ENCODE measurements around the gene DSCAM.

The DSCAM gene

GRCh38 chr21:40553781-40554180, 293.2 kb downstream of the DSCAM start:
- DNase-seq (ENCODE audit: low spot score), result no peak

GRCh38 chr21:40547906-40548513, 298.9 kb downstream of the DSCAM start:
- no peak for DNase-seq (ENCODE audit: low spot score)

GRCh38 chr21:40546647-40547046, 300.3 kb downstream of the DSCAM start:
- DNase-seq (ENCODE audit: low spot score), result no peak

DNA sequence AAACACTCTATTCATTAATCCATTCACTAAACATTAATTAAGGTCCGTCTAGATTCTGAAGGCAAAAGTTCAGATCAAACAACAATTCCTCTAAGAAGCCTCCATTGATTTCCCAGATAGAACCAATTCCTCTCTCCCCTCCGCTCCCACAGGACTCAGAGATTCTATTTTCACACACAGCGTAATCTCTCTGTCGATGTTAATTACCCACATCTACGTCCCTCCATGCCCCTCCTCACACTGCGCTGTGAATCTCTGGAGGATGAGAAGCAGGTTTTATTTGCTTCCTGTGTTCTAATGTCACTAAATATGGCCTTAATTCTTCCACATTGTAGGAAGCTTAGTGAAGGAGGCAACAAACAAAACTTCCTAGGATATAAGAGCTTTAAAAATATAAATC, 306.7 kb downstream of the DSCAM start:
- DNase-seq (ENCODE audit: low spot score), result no peak

DNA sequence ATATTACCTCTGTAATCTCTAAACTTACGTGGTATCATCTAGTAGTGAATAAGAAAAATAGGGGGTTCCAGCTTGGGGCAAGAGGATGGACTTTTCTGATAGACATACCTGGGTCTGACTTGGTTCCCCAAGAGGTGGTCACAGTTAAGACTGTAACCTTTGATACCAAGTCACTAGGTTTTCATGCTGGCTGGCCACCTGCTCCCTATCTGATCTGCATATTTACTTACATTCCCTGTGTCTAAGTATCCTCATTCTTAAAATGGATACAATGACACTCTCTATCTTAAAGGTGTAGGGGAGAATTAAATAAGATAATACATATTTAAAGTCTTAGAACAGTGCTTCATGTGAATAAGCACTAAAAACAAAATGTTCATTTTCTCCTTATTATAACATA, 312.1 kb downstream of the DSCAM start:
- DNase-seq (ENCODE audit: low spot score), result no peak

- DNase-seq (ENCODE audit: low spot score), result no peak
Observed at GRCh38 chr21:40531431-40532110, 315.4 kb downstream of the DSCAM start.

DNA sequence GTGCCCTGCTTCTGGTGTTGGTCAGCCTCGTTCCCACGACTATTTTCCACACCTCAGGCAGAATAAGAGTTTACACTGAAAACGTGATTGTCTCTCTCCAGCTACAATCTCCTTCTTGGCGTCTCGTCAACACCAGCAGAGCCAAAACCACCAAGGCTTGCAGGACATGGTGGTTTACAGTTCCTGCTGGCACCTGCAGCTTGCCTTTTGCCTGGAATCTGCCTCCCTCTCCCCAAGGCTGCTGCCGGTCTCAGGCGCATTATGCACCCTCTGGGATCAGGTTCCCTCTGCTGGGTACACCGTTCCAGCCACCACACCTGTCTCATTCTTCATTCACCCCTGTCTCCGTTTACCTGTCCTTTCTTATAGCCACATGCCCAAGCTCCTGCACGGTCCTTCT, 315.9 kb downstream of the DSCAM start:
- DNase-seq (ENCODE audit: low spot score), result no peak

DNA sequence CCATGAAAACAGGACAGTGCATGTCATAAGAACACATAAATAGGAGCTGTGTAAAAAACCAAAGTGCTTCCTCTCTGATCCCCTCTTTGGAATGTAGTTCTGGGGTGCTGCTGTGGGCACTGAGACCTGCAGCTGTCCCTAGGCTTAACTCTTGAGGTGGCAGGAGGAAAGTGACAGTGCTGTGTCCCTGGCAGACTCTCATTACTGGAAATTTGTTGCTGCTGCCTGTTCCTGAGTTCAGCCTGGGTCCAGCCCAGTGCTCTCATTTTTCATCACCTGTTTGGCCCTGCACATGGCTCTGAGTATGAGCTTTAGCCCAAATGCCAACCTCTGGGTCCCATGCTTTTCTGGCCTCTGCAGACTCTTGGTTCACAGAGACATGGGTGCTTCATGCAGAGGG, 329.3 kb downstream of the DSCAM start:
- no peak for DNase-seq (ENCODE audit: low spot score)

DNA sequence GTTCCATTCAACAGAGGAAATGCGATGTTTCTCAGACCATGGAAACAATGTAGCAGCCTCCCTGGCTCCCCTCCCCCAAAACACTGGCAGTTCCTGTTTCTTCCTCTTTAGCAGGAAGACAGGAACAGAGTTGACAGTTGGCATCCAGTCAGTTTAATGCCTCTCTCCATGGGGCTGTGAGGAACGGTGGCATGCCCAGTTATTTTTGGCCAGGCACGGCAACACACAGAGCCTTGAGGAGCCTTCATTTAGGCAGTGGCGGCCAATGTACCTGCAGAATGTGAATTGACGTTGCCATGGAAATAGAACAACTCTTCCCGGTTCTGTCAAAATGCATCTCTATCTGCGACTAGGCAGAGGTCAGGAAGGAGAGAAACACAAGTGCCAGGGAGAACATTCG, 330.6 kb downstream of the DSCAM start:
- no peak for DNase-seq (ENCODE audit: low spot score)

DNA sequence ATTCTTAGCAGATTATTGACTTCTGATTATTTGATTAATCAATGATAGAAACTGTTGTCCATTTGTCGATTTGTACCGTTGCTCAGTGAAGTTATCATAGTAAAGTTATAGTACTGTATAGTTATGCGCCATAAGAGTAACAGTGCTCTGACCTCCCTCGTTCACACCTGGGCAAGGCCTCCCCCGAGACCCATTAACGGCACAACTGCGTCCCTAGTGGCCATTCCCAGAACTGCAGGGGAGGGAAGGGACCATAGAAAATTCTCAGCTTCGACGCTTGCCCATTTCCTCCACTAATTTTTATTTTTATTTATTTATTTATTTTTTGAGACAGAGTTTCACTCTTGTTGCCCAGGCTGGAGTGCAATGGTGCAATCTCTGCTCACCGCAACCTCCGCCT, 334.4 kb downstream of the DSCAM start:
- no peak for DNase-seq (ENCODE audit: low spot score)

- DNase-seq (ENCODE audit: low spot score), result no peak
Observed at GRCh38 chr21:40507978-40508377, 339.0 kb downstream of the DSCAM start.

GRCh38 chr21:40505681-40506080, 341.3 kb downstream of the DSCAM start:
- no peak for DNase-seq (ENCODE audit: low spot score)

DNA sequence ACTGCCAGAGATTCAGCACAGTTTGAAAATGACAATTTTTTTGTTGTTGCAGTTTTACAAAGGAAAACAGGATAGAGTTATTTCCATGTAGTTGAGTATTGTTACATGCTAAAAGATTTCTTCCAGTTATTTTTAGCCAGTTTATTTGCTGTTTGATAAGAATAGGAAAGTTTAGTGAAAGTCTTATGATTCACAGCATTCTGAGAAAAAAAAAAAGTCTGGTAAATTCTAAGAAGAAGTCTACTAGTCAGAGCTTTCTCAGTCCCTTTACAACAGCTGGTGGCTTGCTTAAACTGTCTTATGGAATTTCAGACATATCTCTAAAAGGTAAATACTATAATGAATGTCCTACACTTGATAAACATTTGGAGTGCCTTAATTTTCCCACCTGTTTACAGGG, 341.7 kb downstream of the DSCAM start:
- DNase-seq (ENCODE audit: low spot score), result no peak

- DNase-seq (ENCODE audit: low spot score), result no peak
Observed at GRCh38 chr21:40504825-40505224, 342.1 kb downstream of the DSCAM start.

GRCh38 chr21:40496116-40496515, 350.8 kb downstream of the DSCAM start:
- no peak for DNase-seq (ENCODE audit: low spot score)

DNA sequence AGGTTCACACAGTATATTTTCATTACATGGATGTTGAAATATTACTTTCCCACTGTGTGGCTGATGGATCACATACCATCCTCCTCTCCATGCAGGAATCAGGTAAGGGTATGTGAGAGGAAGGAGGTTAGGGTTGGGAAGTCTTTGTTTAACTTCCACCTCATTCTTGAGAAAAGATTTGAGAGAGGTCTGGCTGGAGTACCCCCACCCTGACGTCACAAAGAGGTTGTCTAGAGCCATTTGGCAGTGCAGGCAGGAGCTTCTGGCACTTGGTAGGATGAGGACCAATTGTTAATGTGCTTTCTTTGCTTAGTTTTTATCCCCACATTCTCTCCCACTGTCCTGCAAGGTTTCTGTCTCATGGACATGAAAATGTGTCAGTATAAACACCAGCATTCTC, 356.6 kb downstream of the DSCAM start:
- no peak for DNase-seq (ENCODE audit: low spot score)

GRCh38 chr21:40489001-40489400, 358.0 kb downstream of the DSCAM start:
- no peak for DNase-seq (ENCODE audit: low spot score)

GRCh38 chr21:40481764-40482163, 365.2 kb downstream of the DSCAM start:
- no peak for DNase-seq (ENCODE audit: low spot score)

DNA sequence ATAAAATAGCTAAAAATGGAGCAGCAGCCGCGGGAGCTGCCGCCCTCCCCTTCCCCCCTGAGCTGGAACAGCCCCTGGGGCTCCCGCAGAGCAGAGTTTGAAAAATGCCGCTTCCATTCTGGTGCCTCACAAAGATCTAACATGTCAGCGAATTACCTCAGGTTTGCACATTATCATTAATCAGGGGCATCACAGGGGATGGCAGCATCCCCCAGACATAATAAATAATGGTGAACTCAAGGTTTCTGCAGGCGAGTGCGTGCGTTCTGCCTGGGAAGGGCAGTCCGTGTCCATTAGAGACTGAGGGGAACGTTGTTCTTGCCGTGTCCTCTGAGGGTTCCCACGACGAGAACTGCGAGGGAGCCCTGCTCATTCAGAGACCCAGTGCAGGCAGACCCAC, 372.4 kb downstream of the DSCAM start:
- DNase-seq (ENCODE audit: low spot score), result no peak

GRCh38 chr21:40472013-40472412, 374.9 kb downstream of the DSCAM start:
- DNase-seq (ENCODE audit: low spot score), result no peak

DNA sequence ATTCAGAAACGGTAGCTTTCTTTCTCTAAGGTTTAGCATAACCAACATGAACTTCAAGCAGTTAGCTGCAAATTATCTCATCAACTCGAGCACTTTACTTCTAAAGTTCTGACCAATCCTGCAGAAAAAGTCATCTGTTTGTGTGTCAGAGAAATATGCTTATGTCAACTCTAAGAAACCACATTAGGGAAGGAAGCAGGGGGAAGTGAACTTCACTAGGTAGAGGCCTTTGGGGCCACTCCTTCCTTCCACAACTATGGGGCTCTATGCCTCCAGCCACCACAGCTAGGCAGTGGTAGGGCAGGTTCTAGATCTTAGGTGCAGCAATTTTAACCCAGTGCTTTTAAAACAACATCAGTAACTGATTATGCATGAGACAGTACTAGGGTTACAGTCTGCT, 375.9 kb downstream of the DSCAM start:
- DNase-seq (ENCODE audit: low spot score), result no peak

GRCh38 chr21:40466893-40467483, 380.0 kb downstream of the DSCAM start:
- no peak for DNase-seq (ENCODE audit: low spot score)

DNA sequence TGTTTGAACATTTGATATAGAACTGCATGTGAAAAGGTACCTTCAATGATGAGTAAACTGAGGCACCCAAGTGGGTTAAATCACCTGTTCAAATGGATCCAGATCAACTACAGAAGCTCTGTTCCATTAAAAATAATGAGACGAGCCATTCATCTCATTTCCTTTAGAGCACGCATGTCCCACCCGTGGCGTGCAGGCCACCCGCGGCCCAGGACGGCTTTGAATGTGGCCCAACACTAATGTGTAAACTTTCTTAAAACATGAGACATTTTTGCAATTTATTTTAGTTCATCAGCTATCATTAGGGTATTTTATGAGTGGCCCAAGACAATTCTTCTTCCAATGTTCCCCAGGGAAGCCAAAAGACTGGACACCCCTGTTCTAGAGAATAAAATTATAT, 381.6 kb downstream of the DSCAM start:
- DNase-seq (ENCODE audit: low spot score), result no peak

DNA sequence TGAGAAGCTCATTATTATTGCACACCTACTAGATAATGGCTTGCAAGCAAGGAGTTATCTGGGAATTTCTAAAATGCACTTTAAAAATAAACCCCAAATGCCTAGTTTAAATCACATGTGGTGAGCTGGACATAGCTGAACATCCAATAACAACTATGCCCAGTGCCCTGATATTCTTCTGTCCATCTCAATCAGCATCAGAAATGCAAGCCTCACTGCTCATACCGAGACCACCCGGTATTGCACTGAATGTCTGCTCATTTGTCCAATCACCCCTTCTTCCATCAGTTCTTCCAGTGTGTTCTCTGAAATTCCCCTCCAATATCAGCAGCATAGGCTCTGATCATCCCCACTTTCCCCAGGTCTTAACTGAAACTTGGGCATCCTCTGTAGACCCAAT, 383.8 kb downstream of the DSCAM start:
- DNase-seq (ENCODE audit: low spot score), result no peak

Data from hepatic stellate cell (primary cell).